NCI-H1417 treated with DMSO at 0.1 percent for 48 hours (cell line): ENCODE data around the gene LRRC17.

Experiments
- DNase-seq: peaks from one replicate; lab custom pipeline; 2025; lab: John Stamatoyannopoulos, UW

LRRC17 gene

GRCh38 chr7:102912742-102913141 lies at the start of gene LRRC17:
Gene LRRC17, plus strand, starts transcription at chr7:102913000. Its CDS starts 20,914 bp downstream, at chr7:102933914.
- no peak for DNase-seq

GRCh38 chr7:102864958-102865357 lies 47.8 kb upstream of the LRRC17 start:
- no peak for DNase-seq

- no peak for DNase-seq
Observed at GRCh38 chr7:102866535-102867215, 46.1 kb upstream of the LRRC17 start.

GRCh38 chr7:102869195-102869594 lies 43.6 kb upstream of the LRRC17 start:
- no peak for DNase-seq

GRCh38 chr7:102872460-102872859 lies 40.3 kb upstream of the LRRC17 start:
- DNase-seq: no peak

GRCh38 chr7:102873470-102874165 lies 39.2 kb upstream of the LRRC17 start:
- no peak for DNase-seq

GRCh38 chr7:102874166-102874829 lies 38.5 kb upstream of the LRRC17 start:
- DNase-seq: no peak

- DNase-seq: no peak
Observed at GRCh38 chr7:102874966-102875365, 37.8 kb upstream of the LRRC17 start.

- no peak for DNase-seq
Observed at GRCh38 chr7:102875700-102876295, 37.0 kb upstream of the LRRC17 start.

- DNase-seq: no peak
Observed at GRCh38 chr7:102883098-102883860, 29.5 kb upstream of the LRRC17 start.

GRCh38 chr7:102888561-102889233 lies 24.1 kb upstream of the LRRC17 start:
- no peak for DNase-seq

GRCh38 chr7:102889851-102890250 lies 22.9 kb upstream of the LRRC17 start:
- DNase-seq: no peak

- DNase-seq: no peak
Observed at GRCh38 chr7:102890292-102890970, 22.4 kb upstream of the LRRC17 start.

GRCh38 chr7:102890971-102891692 lies 21.7 kb upstream of the LRRC17 start:
- DNase-seq: no peak

- no peak for DNase-seq
Observed at GRCh38 chr7:102891693-102892261, 21.0 kb upstream of the LRRC17 start.

GRCh38 chr7:102892631-102893278 lies 20.0 kb upstream of the LRRC17 start:
- DNase-seq: no peak

GRCh38 chr7:102895602-102896001 lies 17.2 kb upstream of the LRRC17 start:
- no peak for DNase-seq

GRCh38 chr7:102896585-102896984 lies 16.2 kb upstream of the LRRC17 start:
- DNase-seq: no peak

- DNase-seq: no peak
Observed at GRCh38 chr7:102897211-102897631, 15.6 kb upstream of the LRRC17 start.
